HT1080 (cell line): ENCODE measurements around the gene BEND4. TPM values are rescaled to one million over a fixed set of nuclear protein-coding genes. Genes with fewer than 3 reads are reported as not detected.
"Not testable (repeated sequence)": the region's sequence is repeated elsewhere in the genome, so short reads cannot be mapped to it uniquely, and the experiment has no call there.

Experiments
- DNase-seq: peaks from one replicate; pipeline ENCODE4 v3.0.0-alpha.2; 2015; ENCODE audit warnings: low read depth
- polyA plus RNA-seq, 2 experiments: library from polyadenylated mRNA; depleted of rRNA; stranded (reverse); fragments of >200 nt; gene quantifications; 2 replicates each; pipeline ENCODE4 v1.2.3, GENCODE V29; 2015
- total RNA-seq: library from RNA; depleted of rRNA; stranded (reverse); fragments of >200 nt; shearing (Covaris generic); gene quantifications from 2 replicates; pipeline ENCODE4 v1.2.3, GENCODE V29; 2014; rRNA removed

Gene BEND4
- total RNA-seq: 0.57 and 1.2 TPM in 2 replicates
- polyA plus RNA-seq (2015; cell fraction: cytosol; rRNA removed): 0.66 and 0.84 TPM in 2 replicates
- polyA plus RNA-seq (2015; cell fraction: nucleus; rRNA removed): 0.92 and 1.2 TPM in 2 replicates

- no peak for DNase-seq
These were observed at the start of gene BEND4 for GRCh38 chr4:42152507-42153504. BEND4 (minus strand) TSS chr4:42152655; CDS start chr4:42152143, 512 bp downstream.

GRCh38 chr4:42197341-42197740 is 44.9 kb upstream of the BEND4 start:
- DNase-seq: no peak

GRCh38 chr4:42172921-42173320 is 20.5 kb upstream of the BEND4 start:
- no peak for DNase-seq

GRCh38 chr4:42172128-42172790 is 19.8 kb upstream of the BEND4 start:
- DNase-seq: no peak

GRCh38 chr4:42167709-42168108 is 15.3 kb upstream of the BEND4 start:
- no peak for DNase-seq

- not testable (repeated sequence) for DNase-seq
These were observed 13.7 kb upstream of the BEND4 start for GRCh38 chr4:42166186-42166585.

- DNase-seq: no peak
These were observed 7.0 kb upstream of the BEND4 start for GRCh38 chr4:42159271-42160001.

- no peak for DNase-seq
These were observed 618 bp downstream of the BEND4 start for GRCh38 chr4:42151568-42152506.

GRCh38 chr4:42150653-42151567 is 1.5 kb downstream of the BEND4 start:
- no peak for DNase-seq

GRCh38 chr4:42149004-42149403 is 3.5 kb downstream of the BEND4 start:
- DNase-seq: no peak

- no peak for DNase-seq
These were observed 4.0 kb downstream of the BEND4 start for GRCh38 chr4:42148425-42148824.

GRCh38 chr4:42144028-42144427 is 8.4 kb downstream of the BEND4 start:
- DNase-seq: peak; percentile 17

- DNase-seq: peak; percentile 50
These were observed 9.9 kb downstream of the BEND4 start for GRCh38 chr4:42142591-42142990.

- DNase-seq: no peak
These were observed 16.1 kb downstream of the BEND4 start for GRCh38 chr4:42136371-42136770.

GRCh38 chr4:42133006-42133405 is 19.4 kb downstream of the BEND4 start:
- no peak for DNase-seq

GRCh38 chr4:42132099-42132498 is 20.4 kb downstream of the BEND4 start:
- no peak for DNase-seq

- DNase-seq: no peak
These were observed 29.3 kb downstream of the BEND4 start for GRCh38 chr4:42123071-42123644.

- DNase-seq: no peak
These were observed 30.2 kb downstream of the BEND4 start for GRCh38 chr4:42122237-42122636.

GRCh38 chr4:42119886-42120285 is 32.6 kb downstream of the BEND4 start:
- DNase-seq: no peak
